ENCODE data around the gene CCDC177. TPM values are rescaled to one million over a fixed set of nuclear protein-coding genes. Genes with fewer than 3 reads are reported as not detected.

The CCDC177 gene
- polyA plus RNA-seq, 2 of the 4 experiments (the other 2 are of a cell fraction) = not detected

- Histone ChIP-seq H3K4me3 (no peak overlapping the region), H3K27ac (no peak overlapping the region), H3K4me1 (no peaks in the 10 kb centered on the region), H3K4me2 (no peak overlapping the region), H3K9me3 (no peaks in the 10 kb centered on the region)
- FAIRE-seq (no peak), ATAC-seq (no peak), DNase-seq (ENCODE audit: low read depth in 1 of 2, low spot score in 1 of 2) (no peak)
- POLR2A ChIA-PET = no interaction called here
- CTCF ChIA-PET = interaction anchor here (1.0 to 4.7 kb wide), 3 partner anchors 42 to 198 kb away, joined by 3 to 38 read pairs (median 4); partner anchors contain the start of gene CCDC177
- TF ChIP-seq ZNF302 (CRISPR knock-in tag; IDR thresholded peaks at IDR 0.05) = no peak
- no peak for TF ChIP-seq BHLHE40 (IDR thresholded peaks at IDR 0.05; ENCODE audit: low read depth, low read length)
- no peak for TF ChIP-seq EHMT2 (IDR thresholded peaks at IDR 0.05; ENCODE audit: low read depth)
- TF ChIP-seq GATA3 (IDR thresholded peaks at IDR 0.05; ENCODE audit: borderline replicate concordance) = no peak
- no peak for TF ChIP-seq FOSB (CRISPR knock-in tag; IDR thresholded peaks at IDR 0.05)
- no peak for TF ChIP-seq HOXB13 (CRISPR knock-in tag; IDR thresholded peaks at IDR 0.05; ENCODE audit: low read depth)
- TF ChIP-seq NR3C1 (IDR thresholded peaks at IDR 0.05) = no peak
- no peak for TF ChIP-seq NPAS2 (CRISPR knock-in tag; IDR thresholded peaks at IDR 0.05; ENCODE audit: borderline replicate concordance)
- TF ChIP-seq TP53 (CRISPR knock-in tag; IDR thresholded peaks at IDR 0.05) = no peak
- no peak for TF ChIP-seq HEYL (CRISPR knock-in tag; IDR thresholded peaks at IDR 0.05)
- TF ChIP-seq, protein P1, sequence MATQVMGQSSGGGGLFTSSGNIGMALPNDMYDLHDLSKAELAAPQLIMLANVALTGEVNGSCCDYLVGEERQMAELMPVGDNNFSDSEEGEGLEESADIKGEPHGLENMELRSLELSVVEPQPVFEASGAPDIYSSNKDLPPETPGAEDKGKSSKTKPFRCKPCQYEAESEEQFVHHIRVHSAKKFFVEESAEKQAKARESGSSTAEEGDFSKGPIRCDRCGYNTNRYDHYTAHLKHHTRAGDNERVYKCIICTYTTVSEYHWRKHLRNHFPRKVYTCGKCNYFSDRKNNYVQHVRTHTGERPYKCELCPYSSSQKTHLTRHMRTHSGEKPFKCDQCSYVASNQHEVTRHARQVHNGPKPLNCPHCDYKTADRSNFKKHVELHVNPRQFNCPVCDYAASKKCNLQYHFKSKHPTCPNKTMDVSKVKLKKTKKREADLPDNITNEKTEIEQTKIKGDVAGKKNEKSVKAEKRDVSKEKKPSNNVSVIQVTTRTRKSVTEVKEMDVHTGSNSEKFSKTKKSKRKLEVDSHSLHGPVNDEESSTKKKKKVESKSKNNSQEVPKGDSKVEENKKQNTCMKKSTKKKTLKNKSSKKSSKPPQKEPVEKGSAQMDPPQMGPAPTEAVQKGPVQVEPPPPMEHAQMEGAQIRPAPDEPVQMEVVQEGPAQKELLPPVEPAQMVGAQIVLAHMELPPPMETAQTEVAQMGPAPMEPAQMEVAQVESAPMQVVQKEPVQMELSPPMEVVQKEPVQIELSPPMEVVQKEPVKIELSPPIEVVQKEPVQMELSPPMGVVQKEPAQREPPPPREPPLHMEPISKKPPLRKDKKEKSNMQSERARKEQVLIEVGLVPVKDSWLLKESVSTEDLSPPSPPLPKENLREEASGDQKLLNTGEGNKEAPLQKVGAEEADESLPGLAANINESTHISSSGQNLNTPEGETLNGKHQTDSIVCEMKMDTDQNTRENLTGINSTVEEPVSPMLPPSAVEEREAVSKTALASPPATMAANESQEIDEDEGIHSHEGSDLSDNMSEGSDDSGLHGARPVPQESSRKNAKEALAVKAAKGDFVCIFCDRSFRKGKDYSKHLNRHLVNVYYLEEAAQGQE (IDR thresholded peaks at IDR 0.05) = no peak
- no peak for TF ChIP-seq EHF (CRISPR knock-in tag; IDR thresholded peaks at IDR 0.05)
- TF ChIP-seq POLR2AphosphoS2 (conservative IDR thresholded peaks at IDR 0.05; ENCODE audit: low read length) = no peak
- TF ChIP-seq TFCP2L1 (CRISPR knock-in tag; IDR thresholded peaks at IDR 0.05) = no peak
- WGBS (ENCODE audit: missing lambda C conversion rate) = 11% methylated on average over 3 of the region's 3 CpGs
These were observed 41.9 kb downstream of the CCDC177 start for GRCh38 chr14:69532561-69533340.

DNA sequence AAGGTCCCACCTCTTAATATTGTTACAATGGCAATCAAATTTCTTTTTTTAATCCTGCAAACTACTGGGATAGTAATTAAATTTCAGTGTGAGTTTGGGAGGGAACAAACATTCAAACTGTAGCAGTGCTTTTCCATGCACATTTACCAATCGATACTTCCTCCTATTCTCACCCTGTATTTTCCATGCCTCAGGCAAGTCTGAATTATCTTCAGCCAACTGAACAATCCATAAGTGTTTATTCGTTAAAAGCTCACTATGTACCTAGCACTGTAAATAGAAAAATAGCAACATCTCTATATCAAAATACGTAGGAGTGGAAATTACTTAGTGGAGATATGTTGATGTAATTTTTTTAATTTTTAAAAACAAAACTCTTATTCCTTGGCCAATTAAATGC is 43.5 kb downstream of the CCDC177 start:
- Histone ChIP-seq H3K4me1 (no peaks in the 10 kb centered on the region), H3K4me3 (no peak overlapping the region), H3K4me2 (no peak overlapping the region), H3K9me3 (no peaks in the 10 kb centered on the region), H3K27ac (no peak overlapping the region)
- no peak for FAIRE-seq
- POLR2A ChIA-PET = no interaction called here
- DNase-seq (ENCODE audit: low read depth in 1 of 2, low spot score in 1 of 2) = no peak
- 40% methylated on average over 3 of the region's 3 CpGs for WGBS (ENCODE audit: missing lambda C conversion rate)
- no peak for ATAC-seq
- TF ChIP-seq ZNF302 (CRISPR knock-in tag; IDR thresholded peaks at IDR 0.05) (no peak), MAZ (IDR thresholded peaks at IDR 0.05; ENCODE audit: borderline replicate concordance, low read depth, low read length) (no peak), KDM1A (IDR thresholded peaks at IDR 0.05; ENCODE audit: low read depth) (no peak), GATA3 (IDR thresholded peaks at IDR 0.05; ENCODE audit: borderline replicate concordance) (no peak), E2F6 (IDR thresholded peaks at IDR 0.05; ENCODE audit: borderline replicate concordance, low read depth) (no peak), JUN (IDR thresholded peaks at IDR 0.05) (no peak), PHF8 (IDR thresholded peaks at IDR 0.05; ENCODE audit: borderline replicate concordance, low read depth) (no peak)
- CTCF ChIA-PET = interaction anchor here (4.7 kb wide), 1 partner anchor 43 kb away, joined by 38 read pairs; the partner anchor contains the start of gene CCDC177

DNA sequence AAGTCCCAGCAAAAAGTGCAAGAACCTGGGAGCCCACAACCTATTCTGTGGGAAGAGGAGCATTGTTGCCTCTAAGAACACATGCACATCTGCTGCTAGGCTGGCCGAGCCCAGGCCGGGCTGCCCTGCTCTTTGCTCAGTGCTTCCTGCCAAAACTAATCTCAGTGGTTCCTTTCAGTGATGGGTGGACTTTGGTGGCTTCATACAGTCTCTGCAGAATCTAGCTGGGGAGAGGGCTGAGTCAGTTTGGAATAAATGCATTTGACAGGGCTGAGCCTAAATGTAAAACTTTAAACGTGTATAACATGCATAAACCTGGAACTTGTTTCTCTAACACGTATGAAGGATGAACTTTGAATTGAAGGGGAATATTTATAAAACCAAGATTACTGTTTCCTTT is 44.6 kb downstream of the CCDC177 start:
- no peaks in the 10 kb centered on the region for H3K9me3 ChIP-seq
- CTCF ChIA-PET = interaction anchor here (1.1 to 4.7 kb wide), 5 partner anchors 8 to 197 kb away, joined by 3 to 38 read pairs (median 8); partner anchors contain the start of gene CCDC177
- POLR2A ChIA-PET = no interaction called here

More for the DNA sequence above, 44.6 kb downstream of the CCDC177 start:
- ATAC-seq (no peak), DNase-seq (ENCODE audit: low read depth in 1 of 2, low spot score in 1 of 2) (no peak), FAIRE-seq (no peak)
- H3K4me2 ChIP-seq = no peak overlapping the region
- H3K27ac ChIP-seq = no peak overlapping the region
- H3K4me3 ChIP-seq = no peak overlapping the region
- WGBS (ENCODE audit: missing lambda C conversion rate) = 63% methylated on average over 4 of the region's 4 CpGs
- H3K4me1 ChIP-seq = no peaks in the 10 kb centered on the region
- TF ChIP-seq USF2 (IDR thresholded peaks at IDR 0.05) (no peak), RARB (CRISPR knock-in tag; IDR thresholded peaks at IDR 0.05) (no peak), KDM5A (IDR thresholded peaks at IDR 0.05) (no peak), POLR2AphosphoS2 (conservative IDR thresholded peaks at IDR 0.05; ENCODE audit: low read length) (no peak)
